ENCODE results near the gene NAV3. TPM values are rescaled to one million over a fixed set of nuclear protein-coding genes. Genes with fewer than 3 reads are reported as not detected.

The NAV3 gene
- polyA plus RNA-seq, 1 donor = 4.8 TPM

- no peaks in the 10 kb centered on the region for H3K9me3 ChIP-seq (ENCODE audit: control insufficient read depth, low read depth, low read length)
- H3K4me3 ChIP-seq (ENCODE audit: low read length) = no peak overlapping the region
- H3K36me3 ChIP-seq (ENCODE audit: control insufficient read depth, insufficient read depth, low read length) = no peaks in the 10 kb centered on the region
- H3K27ac ChIP-seq (ENCODE audit: low read length) = no peak overlapping the region
- no peaks in the 10 kb centered on the region for H3K27me3 ChIP-seq (ENCODE audit: control insufficient read depth, insufficient read depth, low read length)
- no peaks in the 10 kb centered on the region for H3K4me1 ChIP-seq (ENCODE audit: control insufficient read depth, insufficient read depth, low read length)
- no peak for DNase-seq
These were observed 116.6 kb downstream of the NAV3 start for GRCh38 chr12:77947330-77947729.

GRCh38 chr12:77947746-77948145 is 117.1 kb downstream of the NAV3 start:
- no peak overlapping the region for H3K27ac ChIP-seq (ENCODE audit: low read length)
- 100% methylated on average over 1 of the region's 1 CpG for WGBS (ENCODE audit: insufficient coverage, low lambda C conversion rate)
- no peaks in the 10 kb centered on the region for H3K4me1 ChIP-seq (ENCODE audit: control insufficient read depth, insufficient read depth, low read length)
- H3K4me3 ChIP-seq (ENCODE audit: low read length) = no peak overlapping the region
- H3K9me3 ChIP-seq (ENCODE audit: control insufficient read depth, low read depth, low read length) = no peaks in the 10 kb centered on the region
- no peak for DNase-seq
- H3K27me3 ChIP-seq (ENCODE audit: control insufficient read depth, insufficient read depth, low read length) = no peaks in the 10 kb centered on the region
- H3K36me3 ChIP-seq (ENCODE audit: control insufficient read depth, insufficient read depth, low read length) = no peaks in the 10 kb centered on the region

DNA sequence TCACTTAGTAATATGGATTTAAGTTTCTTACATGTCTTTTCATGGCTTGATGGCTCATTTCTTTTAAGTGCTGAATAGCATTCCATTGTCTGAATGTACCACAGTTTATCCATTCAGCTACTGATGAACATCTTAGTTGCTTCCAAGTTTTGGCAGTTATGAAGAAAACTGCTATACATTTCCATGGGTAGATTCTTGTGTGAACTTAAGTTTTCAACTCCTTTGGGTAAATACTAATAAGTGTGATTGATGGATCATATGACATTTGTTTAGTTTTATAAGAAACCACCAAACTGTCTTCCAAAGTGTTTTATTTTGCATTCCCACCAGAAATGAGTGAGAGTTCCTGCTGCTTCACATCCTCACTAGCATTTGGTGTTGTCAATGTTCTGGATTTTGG is 119.2 kb downstream of the NAV3 start:
- Histone ChIP-seq H3K4me3 (ENCODE audit: low read length) (no peak overlapping the region), H3K9me3 (ENCODE audit: control insufficient read depth, low read depth, low read length) (no peaks in the 10 kb centered on the region), H3K4me1 (ENCODE audit: control insufficient read depth, insufficient read depth, low read length) (no peaks in the 10 kb centered on the region), H3K36me3 (ENCODE audit: control insufficient read depth, insufficient read depth, low read length) (no peaks in the 10 kb centered on the region), H3K27me3 (ENCODE audit: control insufficient read depth, insufficient read depth, low read length) (no peaks in the 10 kb centered on the region), H3K27ac (ENCODE audit: low read length) (no peak overlapping the region)
- no peak for DNase-seq

GRCh38 chr12:77953528-77954205 is 123.0 kb downstream of the NAV3 start:
- H3K27me3 ChIP-seq (ENCODE audit: control insufficient read depth, insufficient read depth, low read length) = no peaks in the 10 kb centered on the region
- WGBS (ENCODE audit: insufficient coverage, low lambda C conversion rate) = 80% methylated on average over 2 of the region's 7 CpGs
- no peaks in the 10 kb centered on the region for H3K36me3 ChIP-seq (ENCODE audit: control insufficient read depth, insufficient read depth, low read length)
- no peaks in the 10 kb centered on the region for H3K9me3 ChIP-seq (ENCODE audit: control insufficient read depth, low read depth, low read length)
- no peak overlapping the region for H3K4me3 ChIP-seq (ENCODE audit: low read length)
- DNase-seq = no peak
- H3K4me1 ChIP-seq (ENCODE audit: control insufficient read depth, insufficient read depth, low read length) = no peaks in the 10 kb centered on the region
- H3K27ac ChIP-seq (ENCODE audit: low read length) = no peak overlapping the region

- Histone ChIP-seq H3K27ac (ENCODE audit: low read length) (no peak overlapping the region), H3K36me3 (ENCODE audit: control insufficient read depth, insufficient read depth, low read length) (no peaks in the 10 kb centered on the region), H3K4me3 (ENCODE audit: low read length) (no peak overlapping the region), H3K27me3 (ENCODE audit: control insufficient read depth, insufficient read depth, low read length) (no peaks in the 10 kb centered on the region), H3K9me3 (ENCODE audit: control insufficient read depth, low read depth, low read length) (no peaks in the 10 kb centered on the region), H3K4me1 (ENCODE audit: control insufficient read depth, insufficient read depth, low read length) (no peaks in the 10 kb centered on the region)
- WGBS (ENCODE audit: insufficient coverage, low lambda C conversion rate) = no CpG with 5 or more reads among the region's 1 CpG
- DNase-seq = no peak
These were observed 123.5 kb downstream of the NAV3 start for GRCh38 chr12:77954206-77954555.

- no peaks in the 10 kb centered on the region for H3K4me1 ChIP-seq (ENCODE audit: control insufficient read depth, insufficient read depth, low read length)
- no peaks in the 10 kb centered on the region for H3K36me3 ChIP-seq (ENCODE audit: control insufficient read depth, insufficient read depth, low read length)
- DNase-seq = no peak
- H3K9me3 ChIP-seq (ENCODE audit: control insufficient read depth, low read depth, low read length) = no peaks in the 10 kb centered on the region
- H3K27ac ChIP-seq (ENCODE audit: low read length) = no peak overlapping the region
- WGBS (ENCODE audit: insufficient coverage, low lambda C conversion rate) = 67% methylated on average over 1 of the region's 1 CpG
- H3K4me3 ChIP-seq (ENCODE audit: low read length) = no peak overlapping the region
- H3K27me3 ChIP-seq (ENCODE audit: control insufficient read depth, insufficient read depth, low read length) = no peaks in the 10 kb centered on the region
These were observed 126.4 kb downstream of the NAV3 start for GRCh38 chr12:77957062-77957461.

GRCh38 chr12:77963576-77964178 is 133.0 kb downstream of the NAV3 start:
- DNase-seq = no peak
- Histone ChIP-seq H3K4me1 (ENCODE audit: control insufficient read depth, insufficient read depth, low read length) (no peaks in the 10 kb centered on the region), H3K9me3 (ENCODE audit: control insufficient read depth, low read depth, low read length) (no peaks in the 10 kb centered on the region), H3K27me3 (ENCODE audit: control insufficient read depth, insufficient read depth, low read length) (no peaks in the 10 kb centered on the region), H3K36me3 (ENCODE audit: control insufficient read depth, insufficient read depth, low read length) (no peaks in the 10 kb centered on the region), H3K27ac (ENCODE audit: low read length) (no peak overlapping the region), H3K4me3 (ENCODE audit: low read length) (no peak overlapping the region)
- 100% methylated on average over 2 of the region's 2 CpGs for WGBS (ENCODE audit: insufficient coverage, low lambda C conversion rate)

DNA sequence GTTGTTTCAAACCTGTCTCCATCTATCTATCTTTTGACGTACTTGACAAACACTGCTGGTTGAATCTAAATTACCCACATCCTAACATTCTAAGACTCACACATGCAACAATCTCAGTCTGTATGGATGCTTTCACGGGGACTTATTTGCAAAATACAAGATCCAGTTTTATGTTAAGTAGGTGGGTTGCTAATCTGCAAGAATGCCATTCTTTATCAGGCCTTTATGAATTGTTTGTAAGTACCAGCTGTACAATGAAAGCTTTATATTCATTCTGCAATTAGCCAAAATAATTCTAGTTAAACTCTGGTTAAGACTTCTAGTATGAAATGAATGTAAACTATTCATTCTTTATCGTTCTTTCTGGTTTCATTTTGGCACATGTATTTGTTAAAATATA is 135.1 kb downstream of the NAV3 start:
- H3K27me3 ChIP-seq (ENCODE audit: control insufficient read depth, insufficient read depth, low read length) = no peaks in the 10 kb centered on the region
- no peak overlapping the region for H3K4me3 ChIP-seq (ENCODE audit: low read length)
- H3K9me3 ChIP-seq (ENCODE audit: control insufficient read depth, low read depth, low read length) = no peaks in the 10 kb centered on the region
- H3K27ac ChIP-seq (ENCODE audit: low read length) = no peak overlapping the region
- H3K36me3 ChIP-seq (ENCODE audit: control insufficient read depth, insufficient read depth, low read length) = no peaks in the 10 kb centered on the region
- DNase-seq = no peak
- WGBS (ENCODE audit: insufficient coverage, low lambda C conversion rate) = 55% methylated on average over 1 of the region's 3 CpGs
- no peaks in the 10 kb centered on the region for H3K4me1 ChIP-seq (ENCODE audit: control insufficient read depth, insufficient read depth, low read length)

DNA sequence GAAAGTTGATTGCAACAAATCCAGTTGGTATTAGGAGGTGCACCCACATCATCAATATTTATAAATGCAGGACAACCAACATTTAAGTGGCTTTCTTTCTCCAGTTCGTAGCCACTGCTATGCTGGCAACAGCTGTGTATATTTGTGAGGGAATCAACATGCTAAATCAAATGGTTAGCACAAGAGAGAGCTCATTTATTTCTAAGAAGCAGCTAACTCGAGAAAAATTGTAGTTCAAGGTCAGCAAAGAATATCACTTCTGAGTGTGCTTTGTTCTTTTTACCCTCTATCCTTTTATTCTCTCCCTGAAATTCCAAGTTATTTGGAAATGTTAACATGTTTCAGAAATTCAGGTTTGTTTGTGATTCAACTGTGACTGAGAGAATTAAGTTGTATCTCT is 137.3 kb downstream of the NAV3 start:
- Histone ChIP-seq H3K27me3 (ENCODE audit: control insufficient read depth, insufficient read depth, low read length) (no peaks in the 10 kb centered on the region), H3K27ac (ENCODE audit: low read length) (no peak overlapping the region), H3K9me3 (ENCODE audit: control insufficient read depth, low read depth, low read length) (no peaks in the 10 kb centered on the region), H3K4me3 (ENCODE audit: low read length) (no peak overlapping the region), H3K4me1 (ENCODE audit: control insufficient read depth, insufficient read depth, low read length) (no peaks in the 10 kb centered on the region), H3K36me3 (ENCODE audit: control insufficient read depth, insufficient read depth, low read length) (no peaks in the 10 kb centered on the region)
- no peak for DNase-seq
- no CpG with 5 or more reads among the region's 2 CpGs for WGBS (ENCODE audit: insufficient coverage, low lambda C conversion rate)

- no peaks in the 10 kb centered on the region for H3K4me1 ChIP-seq (ENCODE audit: control insufficient read depth, insufficient read depth, low read length)
- no peak overlapping the region for H3K27ac ChIP-seq (ENCODE audit: low read length)
- no peaks in the 10 kb centered on the region for H3K9me3 ChIP-seq (ENCODE audit: control insufficient read depth, low read depth, low read length)
- H3K27me3 ChIP-seq (ENCODE audit: control insufficient read depth, insufficient read depth, low read length) = no peaks in the 10 kb centered on the region
- no peaks in the 10 kb centered on the region for H3K36me3 ChIP-seq (ENCODE audit: control insufficient read depth, insufficient read depth, low read length)
- WGBS (ENCODE audit: insufficient coverage, low lambda C conversion rate) = 100% methylated on average over 2 of the region's 6 CpGs
- H3K4me3 ChIP-seq (ENCODE audit: low read length) = no peak overlapping the region
- DNase-seq = no peak
These were observed 137.9 kb downstream of the NAV3 start for GRCh38 chr12:77968571-77968970.

DNA sequence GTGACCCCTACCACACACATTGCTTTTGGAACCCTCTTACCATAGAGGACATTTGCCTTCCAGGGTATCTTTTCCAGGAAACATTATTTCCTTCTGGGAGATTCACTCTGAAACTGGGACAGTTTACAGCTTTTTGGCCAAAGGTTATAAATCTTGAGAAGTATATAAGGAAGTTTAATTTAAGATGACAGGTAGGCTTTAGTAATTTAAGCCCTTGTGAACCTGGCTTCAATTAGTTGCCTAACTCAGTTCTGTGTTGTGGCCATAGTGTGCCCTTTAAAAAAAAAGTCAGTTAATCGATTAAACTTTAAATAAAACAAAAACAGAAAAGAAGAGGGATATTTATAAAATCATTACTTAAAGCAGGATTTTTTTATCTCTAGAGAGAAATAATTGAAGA is 142.9 kb downstream of the NAV3 start:
- Histone ChIP-seq H3K36me3 (ENCODE audit: control insufficient read depth, insufficient read depth, low read length) (no peaks in the 10 kb centered on the region), H3K4me3 (ENCODE audit: low read length) (no peak overlapping the region), H3K9me3 (ENCODE audit: control insufficient read depth, low read depth, low read length) (no peaks in the 10 kb centered on the region), H3K4me1 (ENCODE audit: control insufficient read depth, insufficient read depth, low read length) (no peaks in the 10 kb centered on the region), H3K27me3 (ENCODE audit: control insufficient read depth, insufficient read depth, low read length) (no peaks in the 10 kb centered on the region), H3K27ac (ENCODE audit: low read length) (no peak overlapping the region)
- WGBS (ENCODE audit: insufficient coverage, low lambda C conversion rate) = 100% methylated on average over 1 of the region's 1 CpG
- no peak for DNase-seq
